ENCODE measurements around the gene ZBTB7B. TPM values are rescaled to one million over a fixed set of nuclear protein-coding genes. Genes with fewer than 3 reads are reported as not detected.

ZBTB7B gene
- polyA plus RNA-seq, 3 donors, result 6.3 to 149 (median 9.6) TPM

DNA sequence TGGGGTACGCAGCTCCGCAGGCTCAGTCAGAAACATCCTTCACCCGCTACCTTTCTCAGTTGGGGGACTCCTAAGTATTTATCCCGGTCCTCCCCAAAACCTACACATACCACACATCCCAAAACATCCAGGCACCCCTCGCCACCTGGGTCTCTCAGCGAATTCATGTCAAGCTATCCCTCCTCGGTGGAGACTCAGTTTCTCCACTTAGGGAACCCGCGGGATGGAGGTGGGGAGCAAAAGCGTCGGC, 1.3 kb upstream of the ZBTB7B start:
- no peak for DNase-seq
- peaks cover 2 to 6% of the 10 kb centered on the region in 2 donors for H3K36me3 Mint-ChIP-seq
- H3K9me3 Mint-ChIP-seq, result no peaks in the 10 kb centered on the region
- intact Hi-C loops (cut with micrococcal nuclease), result loop anchor here (2.0 to 5.0 kb wide), 4 partner anchors 15 to 61 kb away; partner anchors contain the start of genes PYGO2 (in 2 of the 2), ADAM15 (in 1 of the 2) and EFNA4 (in 1 of the 2)
- Histone ChIP-seq H4K20me1 (ENCODE audit: insufficient read depth, low read length) (peaks cover 13% of the 10 kb centered on the region), H3K4me2 (replicated peaks; ENCODE audit: extremely low read depth, low read length, poor library complexity, severe bottlenecking) (peak overlapping the region; percentile 90), H3K27me3 (ENCODE audit: control insufficient read depth in 2 of 2, insufficient read depth in 2 of 2, low read length in 2 of 2) (no peaks in the 10 kb centered on the region), H3K4me1 (ENCODE audit: control insufficient read depth in 1 of 2, insufficient read depth in 2 of 2, low read length in 2 of 2) (peaks cover 61 to 71% of the 10 kb centered on the region in 2 donors), H3K4me3 (replicated peaks in 1 of 3; ENCODE audit: low read depth in 2 of 3, low read length in 3 of 3) (peak overlapping the region; percentile 67 to 98 (median 77)), H3K9me3 (replicated peaks in 1 of 2; ENCODE audit: control insufficient read depth in 1 of 2, insufficient read depth in 1 of 2, low read length in 2 of 2) (no peaks in the 10 kb centered on the region), H3K27ac (ENCODE audit: low read depth in 1 of 2, low read length in 2 of 2) (peak overlapping the region; percentile 87 to 95), H3K79me2 (ENCODE audit: insufficient read depth, low read length) (peaks cover 65% of the 10 kb centered on the region), H2AFZ (ENCODE audit: insufficient read depth, low read depth, low read length, poor library complexity, severe bottlenecking) (peak overlapping the region; percentile 55), H3K9ac (ENCODE audit: insufficient read depth, low read length, poor library complexity, severe bottlenecking) (peak overlapping the region; percentile 81), H3K36me3 (replicated peaks in 1 of 2; ENCODE audit: control insufficient read depth in 1 of 2, insufficient read depth in 2 of 2, low read length in 2 of 2) (no peaks in the 10 kb centered on the region)
- H3K27ac Mint-ChIP-seq, result peak overlapping the region; percentile 90 to 96 (median 94)
- peaks cover 53% of the 10 kb centered on the region for H3K4me1 Mint-ChIP-seq
- peaks cover 0 to 4% (median 0%) of the 10 kb centered on the region in 3 donors for H3K27me3 Mint-ChIP-seq (ENCODE audit: low read depth in 3 of 3)
- 0% methylated on average over 8 of the region's 11 CpGs for WGBS (ENCODE audit: insufficient coverage)
- TF ChIP-seq, protein P1, sequence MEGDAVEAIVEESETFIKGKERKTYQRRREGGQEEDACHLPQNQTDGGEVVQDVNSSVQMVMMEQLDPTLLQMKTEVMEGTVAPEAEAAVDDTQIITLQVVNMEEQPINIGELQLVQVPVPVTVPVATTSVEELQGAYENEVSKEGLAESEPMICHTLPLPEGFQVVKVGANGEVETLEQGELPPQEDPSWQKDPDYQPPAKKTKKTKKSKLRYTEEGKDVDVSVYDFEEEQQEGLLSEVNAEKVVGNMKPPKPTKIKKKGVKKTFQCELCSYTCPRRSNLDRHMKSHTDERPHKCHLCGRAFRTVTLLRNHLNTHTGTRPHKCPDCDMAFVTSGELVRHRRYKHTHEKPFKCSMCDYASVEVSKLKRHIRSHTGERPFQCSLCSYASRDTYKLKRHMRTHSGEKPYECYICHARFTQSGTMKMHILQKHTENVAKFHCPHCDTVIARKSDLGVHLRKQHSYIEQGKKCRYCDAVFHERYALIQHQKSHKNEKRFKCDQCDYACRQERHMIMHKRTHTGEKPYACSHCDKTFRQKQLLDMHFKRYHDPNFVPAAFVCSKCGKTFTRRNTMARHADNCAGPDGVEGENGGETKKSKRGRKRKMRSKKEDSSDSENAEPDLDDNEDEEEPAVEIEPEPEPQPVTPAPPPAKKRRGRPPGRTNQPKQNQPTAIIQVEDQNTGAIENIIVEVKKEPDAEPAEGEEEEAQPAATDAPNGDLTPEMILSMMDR (IDR thresholded peaks at IDR 0.05), result no peak
- peak overlapping the region; percentile 87 to 96 for H3K4me3 Mint-ChIP-seq

- Histone ChIP-seq H3K9ac (ENCODE audit: insufficient read depth, low read length, poor library complexity, severe bottlenecking) (peak overlapping the region; percentile 81), H3K9me3 (replicated peaks in 1 of 2; ENCODE audit: control insufficient read depth in 1 of 2, insufficient read depth in 1 of 2, low read length in 2 of 2) (no peaks in the 10 kb centered on the region), H2AFZ (ENCODE audit: insufficient read depth, low read depth, low read length, poor library complexity, severe bottlenecking) (peak overlapping the region; percentile 75), H3K4me1 (ENCODE audit: control insufficient read depth in 1 of 2, insufficient read depth in 2 of 2, low read length in 2 of 2) (peaks cover 65 to 72% of the 10 kb centered on the region in 2 donors), H3K4me2 (replicated peaks; ENCODE audit: extremely low read depth, low read length, poor library complexity, severe bottlenecking) (peak overlapping the region; percentile 90), H3K27ac (ENCODE audit: low read depth in 1 of 2, low read length in 2 of 2) (peak overlapping the region; percentile 87 to 95), H4K20me1 (ENCODE audit: insufficient read depth, low read length) (peaks cover 19% of the 10 kb centered on the region), H3K27me3 (ENCODE audit: control insufficient read depth in 2 of 2, insufficient read depth in 2 of 2, low read length in 2 of 2) (no peaks in the 10 kb centered on the region), H3K79me2 (ENCODE audit: insufficient read depth, low read length) (peaks cover 71% of the 10 kb centered on the region), H3K36me3 (replicated peaks in 1 of 2; ENCODE audit: control insufficient read depth in 1 of 2, insufficient read depth in 2 of 2, low read length in 2 of 2) (no peaks in the 10 kb centered on the region), H3K4me3 (replicated peaks in 1 of 3; ENCODE audit: low read depth in 2 of 3, low read length in 3 of 3) (peak overlapping the region; percentile 67 to 98 (median 77))
- intact Hi-C loops (cut with micrococcal nuclease), result loop anchor here (2.0 to 5.0 kb wide), 4 partner anchors 15 to 60 kb away; partner anchors contain the start of genes PYGO2 (in 2 of the 2), ADAM15 (in 1 of the 2) and EFNA4 (in 1 of the 2)
- H3K9me3 Mint-ChIP-seq, result no peaks in the 10 kb centered on the region
- peak overlapping the region; percentile 90 to 100 (median 96) for H3K27ac Mint-ChIP-seq
- peak overlapping the region; percentile 96 to 99 for H3K4me3 Mint-ChIP-seq
- H3K27me3 Mint-ChIP-seq (ENCODE audit: low read depth in 3 of 3), result peaks cover 0 to 4% (median 0%) of the 10 kb centered on the region in 3 donors
- H3K4me1 Mint-ChIP-seq, result peaks cover 56% of the 10 kb centered on the region
- WGBS (ENCODE audit: insufficient coverage), result 0% methylated on average over 14 of the region's 38 CpGs
- TF ChIP-seq, protein P1 (IDR thresholded peaks at IDR 0.05), result no peak
- peaks cover 3 to 7% of the 10 kb centered on the region in 2 donors for H3K36me3 Mint-ChIP-seq
- DNase-seq, result peak; percentile 94 to 99 (median 96)
These were observed 733 bp upstream of the ZBTB7B start for GRCh38 chr1:155001675-155002463.
